ENCODE results near the gene YAE1. TPM values are rescaled to one million over a fixed set of nuclear protein-coding genes. Genes with fewer than 3 reads are reported as not detected.

The YAE1 gene
- total and polyA plus RNA-seq, 2 donors (not counting 1 experiment from before 2014, with no cell fraction given) = 5.9 to 20.0 TPM

GRCh38 chr7:39536951-39537350, 29.3 kb upstream of the YAE1 start:
- ChIA-PET POLR2A (no interaction called here), CTCF (interaction anchor here (0.9 to 1.3 kb wide), 2 partner anchors 15 to 741 kb away, joined by 3 read pairs; no protein-coding TSS in a partner anchor)
- Histone ChIP-seq H3K4me3 (ENCODE audit: control extremely low read depth in 1 of 5, extremely low read depth in 1 of 5, insufficient read depth in 1 of 5, low read depth in 2 of 5, low read length in 4 of 5) (no peak overlapping the region), H2AFZ (ENCODE audit: insufficient read depth, low read depth, low read length, poor library complexity, severe bottlenecking) (no peak overlapping the region), H3K4me2 (replicated peaks; ENCODE audit: low read depth, low read length, poor library complexity, severe bottlenecking) (no peak overlapping the region), H3K9ac (ENCODE audit: low read length) (no peak overlapping the region), H4K20me1 (ENCODE audit: control insufficient read depth, insufficient read depth, low read length, poor library complexity, severe bottlenecking) (no peaks in the 10 kb centered on the region), H3K79me2 (ENCODE audit: control insufficient read depth, insufficient read depth, low read length) (no peaks in the 10 kb centered on the region), H3K27ac (ENCODE audit: low read length in 2 of 2) (no peak overlapping the region), H3K27me3 (replicated peaks in 1 of 4; ENCODE audit: control extremely low read depth in 1 of 4, control insufficient read depth in 3 of 4, insufficient read depth in 4 of 4, low read length in 3 of 4) (no peaks in the 10 kb centered on the region), H3K4me1 (ENCODE audit: control insufficient read depth in 2 of 2, insufficient read depth in 2 of 2, low read length in 2 of 2) (no peaks in the 10 kb centered on the region), H3K36me3 (replicated peaks in 1 of 2; ENCODE audit: control extremely low read depth in 1 of 2, control insufficient read depth in 1 of 2, extremely low read depth in 1 of 2, insufficient read depth in 2 of 2, low read length in 1 of 2) (no peaks in the 10 kb centered on the region), H3K9me3 (ENCODE audit: control extremely low read depth in 1 of 3, control insufficient read depth in 2 of 3, insufficient read depth in 1 of 3, low read length in 2 of 3) (no peaks in the 10 kb centered on the region)
- Mint-ChIP-seq H3K4me1 (no peaks in the 10 kb centered on the region), H3K9me3 (ENCODE audit: insufficient read depth) (no peaks in the 10 kb centered on the region), H3K4me3 (no peak overlapping the region), H3K27ac (no peak overlapping the region), H3K27me3 (peaks cover 22% of the 10 kb centered on the region)
- no peak for TF ChIP-seq EZH2 (IDR thresholded peaks at IDR 0.05; ENCODE audit: borderline replicate concordance, insufficient read depth, low read depth, low read length, poor library complexity, severe bottlenecking)
- ATAC-seq (ENCODE audit: low read depth) (no peak), DNase-seq (no peak)
- no CpG with 5 or more reads among the region's 1 CpG for WGBS (ENCODE audit: insufficient coverage)
- intact Hi-C loops (cut with micrococcal nuclease) = no loop called here

- POLR2A ChIA-PET = no interaction called here
- Histone ChIP-seq H4K20me1 (ENCODE audit: control insufficient read depth, insufficient read depth, low read length, poor library complexity, severe bottlenecking) (no peaks in the 10 kb centered on the region), H3K9ac (ENCODE audit: low read length) (no peak overlapping the region), H3K27me3 (replicated peaks in 1 of 4; ENCODE audit: control extremely low read depth in 1 of 4, control insufficient read depth in 3 of 4, insufficient read depth in 4 of 4, low read length in 3 of 4) (no peaks in the 10 kb centered on the region), H3K4me3 (ENCODE audit: control extremely low read depth in 1 of 5, extremely low read depth in 1 of 5, insufficient read depth in 1 of 5, low read depth in 2 of 5, low read length in 4 of 5) (no peak overlapping the region), H3K4me2 (replicated peaks; ENCODE audit: low read depth, low read length, poor library complexity, severe bottlenecking) (no peak overlapping the region), H3K4me1 (ENCODE audit: control insufficient read depth in 2 of 2, insufficient read depth in 2 of 2, low read length in 2 of 2) (no peaks in the 10 kb centered on the region), H3K36me3 (replicated peaks in 1 of 2; ENCODE audit: control extremely low read depth in 1 of 2, control insufficient read depth in 1 of 2, extremely low read depth in 1 of 2, insufficient read depth in 2 of 2, low read length in 1 of 2) (no peaks in the 10 kb centered on the region), H3K27ac (ENCODE audit: low read length in 2 of 2) (no peak overlapping the region), H3K79me2 (ENCODE audit: control insufficient read depth, insufficient read depth, low read length) (no peaks in the 10 kb centered on the region), H2AFZ (ENCODE audit: insufficient read depth, low read depth, low read length, poor library complexity, severe bottlenecking) (no peak overlapping the region), H3K9me3 (ENCODE audit: control extremely low read depth in 1 of 3, control insufficient read depth in 2 of 3, insufficient read depth in 1 of 3, low read length in 2 of 3) (no peaks in the 10 kb centered on the region)
- intact Hi-C loops (cut with micrococcal nuclease) = no loop called here
- CTCF ChIA-PET = no interaction called here
- Mint-ChIP-seq H3K27me3 (peaks cover 16% of the 10 kb centered on the region), H3K4me3 (no peak overlapping the region), H3K9me3 (ENCODE audit: insufficient read depth) (no peaks in the 10 kb centered on the region), H3K4me1 (no peaks in the 10 kb centered on the region), H3K27ac (no peak overlapping the region)
- ATAC-seq (ENCODE audit: low read depth) (no peak), DNase-seq (no peak)
- WGBS (ENCODE audit: insufficient coverage) = 96% methylated on average over 4 of the region's 5 CpGs
- no peak for TF ChIP-seq CTCF (IDR thresholded peaks at IDR 0.05)
- TF ChIP-seq EZH2 (IDR thresholded peaks at IDR 0.05; ENCODE audit: borderline replicate concordance, insufficient read depth, low read depth, low read length, poor library complexity, severe bottlenecking) = no peak
These were observed 26.4 kb upstream of the YAE1 start for GRCh38 chr7:39539816-39540215.
